HG03520 (cell line): ENCODE measurements around the gene IFI27L1.

Experiments used
- ATAC-seq: cut with Tn5 transposase; IDR thresholded peaks from one replicate; pipeline ENCODE4 v1.9.1; 2021; ENCODE audit warnings: mild to moderate bottlenecking, moderate library complexity; ENCODE audit not compliant: unreplicated experiment

Gene IFI27L1

GRCh38 chr14:94113490-94113889, 32.4 kb downstream of the IFI27L1 start:
- ATAC-seq, result no peak

GRCh38 chr14:94113908-94114588, 32.9 kb downstream of the IFI27L1 start:
- ATAC-seq, result no peak

- no peak for ATAC-seq
These were observed 33.5 kb downstream of the IFI27L1 start for GRCh38 chr14:94114589-94115057.

GRCh38 chr14:94115058-94115591, 34.0 kb downstream of the IFI27L1 start:
- ATAC-seq, result no peak

- ATAC-seq, result no peak
These were observed 34.5 kb downstream of the IFI27L1 start for GRCh38 chr14:94115631-94116030.

GRCh38 chr14:94116701-94117100, 35.6 kb downstream of the IFI27L1 start:
- ATAC-seq, result no peak

GRCh38 chr14:94117856-94118255, 36.7 kb downstream of the IFI27L1 start:
- no peak for ATAC-seq

GRCh38 chr14:94119071-94119470, 38.0 kb downstream of the IFI27L1 start:
- ATAC-seq, result no peak

- ATAC-seq, result no peak
These were observed 39.7 kb downstream of the IFI27L1 start for GRCh38 chr14:94120667-94121340.

GRCh38 chr14:94121485-94121884, 40.4 kb downstream of the IFI27L1 start:
- no peak for ATAC-seq

GRCh38 chr14:94122438-94122837, 41.3 kb downstream of the IFI27L1 start:
- no peak for ATAC-seq

- ATAC-seq, result no peak
These were observed 42.2 kb downstream of the IFI27L1 start for GRCh38 chr14:94123296-94123695.

- no peak for ATAC-seq
These were observed 42.8 kb downstream of the IFI27L1 start for GRCh38 chr14:94123868-94124267.

- ATAC-seq, result no peak
These were observed 43.7 kb downstream of the IFI27L1 start for GRCh38 chr14:94124582-94125377.

- ATAC-seq, result no peak
These were observed 44.7 kb downstream of the IFI27L1 start for GRCh38 chr14:94125659-94126418.

GRCh38 chr14:94126419-94126677, 45.2 kb downstream of the IFI27L1 start:
- no peak for ATAC-seq

GRCh38 chr14:94126800-94127199, 45.7 kb downstream of the IFI27L1 start:
- no peak for ATAC-seq

- ATAC-seq, result no peak
These were observed 46.2 kb downstream of the IFI27L1 start for GRCh38 chr14:94127330-94127729.

- ATAC-seq, result no peak
These were observed 47.2 kb downstream of the IFI27L1 start for GRCh38 chr14:94128216-94128839.

- ATAC-seq, result peak; percentile 93
These were observed 48.1 kb downstream of the IFI27L1 start, which contains the start of gene IFI27L2 for GRCh38 chr14:94129111-94129757. TSS of gene IFI27L2 (minus strand) at chr14:94129604. CDS start at chr14:94129564, 40 bp downstream.
